ENCODE measurements around the gene CFAP65. TPM values are rescaled to one million over a fixed set of nuclear protein-coding genes. Genes with fewer than 3 reads are reported as not detected.

The CFAP65 gene
- polyA plus RNA-seq, 3 donors: not detected

DNA sequence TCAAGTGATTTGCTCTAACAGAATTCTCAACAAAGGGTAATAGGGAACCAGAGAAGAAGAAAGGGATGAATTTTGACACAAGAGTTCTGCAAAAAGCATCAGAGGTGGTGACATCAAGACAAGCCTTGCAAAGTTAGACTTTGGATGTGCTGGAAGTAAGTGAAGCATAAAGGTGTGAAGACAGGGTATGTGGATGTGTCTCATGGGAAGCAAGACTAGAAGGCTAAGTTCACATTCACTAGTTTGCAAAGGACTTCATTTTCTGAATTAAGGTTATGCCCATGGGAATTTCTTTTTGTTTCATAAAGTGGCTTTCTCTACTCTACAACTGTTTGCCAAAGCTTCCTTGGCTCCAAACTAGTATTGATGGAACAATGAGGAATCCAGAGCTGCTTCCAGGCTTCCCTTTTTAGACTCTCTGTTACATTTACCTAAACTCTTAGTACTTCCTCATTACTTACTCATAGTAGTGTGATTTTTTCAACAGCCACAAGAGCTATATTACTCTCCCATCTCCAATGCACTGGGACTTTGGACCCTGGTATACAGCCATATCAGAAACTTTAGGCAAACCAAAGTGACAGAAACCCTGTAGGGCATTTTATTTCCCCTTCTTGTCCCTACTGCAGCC, 40.5 kb upstream of the CFAP65 start:
- intact Hi-C loops (cut with micrococcal nuclease): no loop called here
- Histone ChIP-seq H2AFZ (ENCODE audit: insufficient read depth, low read depth, low read length, poor library complexity, severe bottlenecking) (no peak overlapping the region), H3K4me3 (replicated peaks in 1 of 3; ENCODE audit: low read depth in 2 of 3, low read length in 3 of 3) (no peak overlapping the region), H3K27ac (ENCODE audit: low read depth in 1 of 2, low read length in 2 of 2) (no peak overlapping the region), H3K36me3 (replicated peaks in 1 of 2; ENCODE audit: control insufficient read depth in 1 of 2, insufficient read depth in 2 of 2, low read length in 2 of 2) (peaks cover 0 to 10% of the 10 kb centered on the region in 2 donors), H3K4me2 (replicated peaks; ENCODE audit: extremely low read depth, low read length, poor library complexity, severe bottlenecking) (no peak overlapping the region), H3K79me2 (ENCODE audit: insufficient read depth, low read length) (no peaks in the 10 kb centered on the region), H3K9me3 (replicated peaks in 1 of 2; ENCODE audit: control insufficient read depth in 1 of 2, insufficient read depth in 1 of 2, low read length in 2 of 2) (no peaks in the 10 kb centered on the region), H3K27me3 (ENCODE audit: control insufficient read depth in 2 of 2, insufficient read depth in 2 of 2, low read length in 2 of 2) (no peaks in the 10 kb centered on the region), H3K9ac (ENCODE audit: insufficient read depth, low read length, poor library complexity, severe bottlenecking) (no peak overlapping the region), H4K20me1 (ENCODE audit: insufficient read depth, low read length) (no peaks in the 10 kb centered on the region), H3K4me1 (ENCODE audit: control insufficient read depth in 1 of 2, insufficient read depth in 2 of 2, low read length in 2 of 2) (peaks cover 41 to 45% of the 10 kb centered on the region in 2 donors)
- TF ChIP-seq, protein P1, sequence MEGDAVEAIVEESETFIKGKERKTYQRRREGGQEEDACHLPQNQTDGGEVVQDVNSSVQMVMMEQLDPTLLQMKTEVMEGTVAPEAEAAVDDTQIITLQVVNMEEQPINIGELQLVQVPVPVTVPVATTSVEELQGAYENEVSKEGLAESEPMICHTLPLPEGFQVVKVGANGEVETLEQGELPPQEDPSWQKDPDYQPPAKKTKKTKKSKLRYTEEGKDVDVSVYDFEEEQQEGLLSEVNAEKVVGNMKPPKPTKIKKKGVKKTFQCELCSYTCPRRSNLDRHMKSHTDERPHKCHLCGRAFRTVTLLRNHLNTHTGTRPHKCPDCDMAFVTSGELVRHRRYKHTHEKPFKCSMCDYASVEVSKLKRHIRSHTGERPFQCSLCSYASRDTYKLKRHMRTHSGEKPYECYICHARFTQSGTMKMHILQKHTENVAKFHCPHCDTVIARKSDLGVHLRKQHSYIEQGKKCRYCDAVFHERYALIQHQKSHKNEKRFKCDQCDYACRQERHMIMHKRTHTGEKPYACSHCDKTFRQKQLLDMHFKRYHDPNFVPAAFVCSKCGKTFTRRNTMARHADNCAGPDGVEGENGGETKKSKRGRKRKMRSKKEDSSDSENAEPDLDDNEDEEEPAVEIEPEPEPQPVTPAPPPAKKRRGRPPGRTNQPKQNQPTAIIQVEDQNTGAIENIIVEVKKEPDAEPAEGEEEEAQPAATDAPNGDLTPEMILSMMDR (IDR thresholded peaks at IDR 0.05): no peak
- Mint-ChIP-seq H3K36me3 (peaks cover 14 to 16% of the 10 kb centered on the region in 2 donors), H3K4me3 (no peak overlapping the region), H3K9me3 (no peaks in the 10 kb centered on the region), H3K27ac (peak overlapping the region in 2 of 7 donors; percentile 8 to 10), H3K4me1 (peaks cover 57% of the 10 kb centered on the region), H3K27me3 (ENCODE audit: low read depth in 3 of 3) (peaks cover 0 to 3% (median 0%) of the 10 kb centered on the region in 3 donors)
- peak in 2 of 3 donors; percentile 14 to 25 for DNase-seq

DNA sequence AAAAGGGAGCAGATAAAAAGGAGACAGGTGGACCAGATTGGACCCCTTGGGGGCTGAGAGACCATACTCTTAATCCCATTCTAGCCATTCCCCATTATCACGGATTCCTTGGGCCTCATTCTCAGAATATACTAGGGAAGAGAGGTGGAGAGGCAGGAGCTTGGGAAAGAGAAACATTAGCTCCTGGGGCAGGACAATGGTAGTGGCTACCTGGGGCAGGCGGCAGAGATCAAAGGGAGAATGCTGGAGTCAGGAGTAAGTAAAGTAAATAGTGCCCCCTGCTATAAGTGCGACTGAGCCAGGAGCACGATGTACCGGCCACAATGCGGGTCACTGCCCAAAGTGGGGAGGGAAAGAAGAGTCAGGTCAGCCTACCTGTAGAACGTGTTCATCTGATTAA, 39.8 kb upstream of the CFAP65 start:
- Histone ChIP-seq H3K27ac (ENCODE audit: low read depth in 1 of 2, low read length in 2 of 2) (no peak overlapping the region), H3K36me3 (replicated peaks in 1 of 2; ENCODE audit: control insufficient read depth in 1 of 2, insufficient read depth in 2 of 2, low read length in 2 of 2) (peaks cover 0 to 13% of the 10 kb centered on the region in 2 donors), H3K4me3 (replicated peaks in 1 of 3; ENCODE audit: low read depth in 2 of 3, low read length in 3 of 3) (no peak overlapping the region), H3K9ac (ENCODE audit: insufficient read depth, low read length, poor library complexity, severe bottlenecking) (no peak overlapping the region), H3K79me2 (ENCODE audit: insufficient read depth, low read length) (no peaks in the 10 kb centered on the region), H3K9me3 (replicated peaks in 1 of 2; ENCODE audit: control insufficient read depth in 1 of 2, insufficient read depth in 1 of 2, low read length in 2 of 2) (no peaks in the 10 kb centered on the region), H3K27me3 (ENCODE audit: control insufficient read depth in 2 of 2, insufficient read depth in 2 of 2, low read length in 2 of 2) (no peaks in the 10 kb centered on the region), H2AFZ (ENCODE audit: insufficient read depth, low read depth, low read length, poor library complexity, severe bottlenecking) (no peak overlapping the region), H3K4me1 (ENCODE audit: control insufficient read depth in 1 of 2, insufficient read depth in 2 of 2, low read length in 2 of 2) (peaks cover 41 to 45% of the 10 kb centered on the region in 2 donors), H4K20me1 (ENCODE audit: insufficient read depth, low read length) (no peaks in the 10 kb centered on the region), H3K4me2 (replicated peaks; ENCODE audit: extremely low read depth, low read length, poor library complexity, severe bottlenecking) (no peak overlapping the region)
- H3K27ac Mint-ChIP-seq: peak overlapping the region in 1 of 7 donors; percentile 41
- WGBS (ENCODE audit: insufficient coverage): 95% methylated on average over 4 of the region's 7 CpGs
- H3K27me3 Mint-ChIP-seq (ENCODE audit: low read depth in 3 of 3): peaks cover 0 to 3% (median 0%) of the 10 kb centered on the region in 3 donors
- intact Hi-C loops (cut with micrococcal nuclease): no loop called here
- TF ChIP-seq, protein P1 (IDR thresholded peaks at IDR 0.05): no peak
- H3K9me3 Mint-ChIP-seq: no peaks in the 10 kb centered on the region
- peaks cover 57% of the 10 kb centered on the region for H3K4me1 Mint-ChIP-seq
- H3K36me3 Mint-ChIP-seq: peaks cover 15 to 19% of the 10 kb centered on the region in 2 donors
- DNase-seq: no peak
- no peak overlapping the region for H3K4me3 Mint-ChIP-seq
